SKM-1 treated with dmso at 0.1 percent for 144 hours (cell line): ENCODE results near the gene SDS.

Source experiments
- DNase-seq: peaks from one replicate; lab custom pipeline; 2025; ENCODE audit not compliant: unreplicated experiment; lab: John Stamatoyannopoulos, UW

SDS gene, protein sequence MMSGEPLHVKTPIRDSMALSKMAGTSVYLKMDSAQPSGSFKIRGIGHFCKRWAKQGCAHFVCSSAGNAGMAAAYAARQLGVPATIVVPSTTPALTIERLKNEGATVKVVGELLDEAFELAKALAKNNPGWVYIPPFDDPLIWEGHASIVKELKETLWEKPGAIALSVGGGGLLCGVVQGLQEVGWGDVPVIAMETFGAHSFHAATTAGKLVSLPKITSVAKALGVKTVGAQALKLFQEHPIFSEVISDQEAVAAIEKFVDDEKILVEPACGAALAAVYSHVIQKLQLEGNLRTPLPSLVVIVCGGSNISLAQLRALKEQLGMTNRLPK

DNA sequence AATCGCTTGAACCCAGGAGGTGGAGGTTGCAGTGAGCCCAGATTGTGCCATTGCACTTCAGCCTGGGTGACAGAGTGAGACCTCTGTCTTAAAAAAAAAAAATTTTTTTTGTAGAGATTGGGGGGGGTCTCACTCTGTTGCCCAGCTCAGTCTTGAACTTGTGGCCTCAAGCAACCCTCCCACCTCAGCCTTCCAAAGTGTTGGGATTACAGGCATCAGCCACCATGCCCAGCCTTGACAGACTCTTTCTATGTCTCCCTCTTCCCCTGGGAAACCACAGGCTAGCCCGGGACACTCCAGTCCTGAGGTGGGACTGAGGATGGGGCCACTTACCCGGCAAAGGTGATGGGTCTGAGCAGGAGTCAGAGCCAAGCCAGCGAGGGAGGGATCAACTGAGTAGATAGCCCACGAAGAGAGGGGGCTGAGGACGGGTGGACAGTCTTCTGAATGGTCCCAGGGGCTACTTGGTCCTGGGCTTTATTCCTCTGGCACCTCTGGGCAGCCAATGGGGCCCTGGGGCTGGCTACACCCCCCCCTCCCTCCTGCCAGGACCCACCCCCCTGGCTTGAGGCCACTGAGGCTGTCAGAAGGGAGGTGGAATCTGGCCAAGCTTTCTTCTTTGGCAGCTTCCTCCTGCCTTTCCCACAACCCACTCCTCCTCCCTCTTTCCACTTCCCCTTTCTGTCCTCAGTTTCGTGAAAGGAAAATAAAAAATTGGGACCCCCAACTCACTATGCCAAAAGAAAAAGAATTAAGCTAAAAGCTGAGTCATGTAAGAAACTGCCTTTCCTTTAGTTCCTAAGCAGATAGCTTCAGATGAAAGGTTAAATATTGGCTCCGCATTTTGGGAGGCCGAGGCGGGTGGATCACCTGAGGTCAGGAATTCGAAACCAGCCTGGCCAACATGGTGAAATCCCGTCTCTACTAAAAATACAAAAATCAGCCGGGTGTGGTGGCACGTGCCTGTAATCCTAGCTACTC lies at the start of gene SDS:
Gene SDS (minus strand): TSS at position 453 of the 981 bp plus-strand sequence. CDS start 4,179 bp downstream, outside the sequence.
- DNase-seq, result peak; percentile 36

DNA sequence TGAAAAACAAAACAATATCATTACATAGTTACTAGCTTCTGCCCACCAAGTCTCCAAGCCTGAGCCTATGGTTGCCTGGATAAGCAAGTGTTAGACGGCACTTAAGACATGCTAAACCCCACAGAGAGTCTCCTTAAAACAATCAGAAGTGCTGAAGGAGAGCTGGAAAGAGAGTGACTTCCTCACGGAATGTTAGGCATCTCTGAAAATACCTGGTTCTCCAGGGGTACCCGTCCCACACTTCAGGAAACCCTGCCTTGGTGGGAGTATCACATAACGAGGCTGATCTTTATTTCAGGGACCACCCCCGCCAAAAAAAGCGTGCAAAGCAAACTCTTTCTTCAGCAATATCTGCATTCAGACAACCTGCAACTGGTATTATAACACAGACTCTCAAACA lies 49.6 kb upstream of the SDS start:
- DNase-seq, result no peak

DNA sequence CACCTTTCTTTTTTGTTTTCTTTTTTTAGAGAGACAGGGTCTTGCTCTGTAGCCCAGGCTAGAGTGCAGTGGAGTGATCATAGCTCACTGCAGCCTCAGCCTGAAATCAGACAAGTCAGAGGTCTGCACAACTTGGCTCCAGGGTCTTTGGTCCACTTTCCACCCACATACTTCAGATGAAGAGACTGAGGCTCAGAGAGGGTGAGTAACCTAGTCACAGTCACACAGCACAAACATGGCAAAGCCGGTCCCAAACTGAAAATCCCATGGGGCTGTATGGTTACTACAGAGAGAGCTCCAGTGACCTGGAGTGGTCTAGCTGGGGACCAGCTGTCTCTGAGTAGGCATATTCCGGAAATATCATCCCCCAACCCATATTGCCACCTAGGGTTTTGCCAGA lies 48.8 kb upstream of the SDS start:
- DNase-seq, result no peak

DNA sequence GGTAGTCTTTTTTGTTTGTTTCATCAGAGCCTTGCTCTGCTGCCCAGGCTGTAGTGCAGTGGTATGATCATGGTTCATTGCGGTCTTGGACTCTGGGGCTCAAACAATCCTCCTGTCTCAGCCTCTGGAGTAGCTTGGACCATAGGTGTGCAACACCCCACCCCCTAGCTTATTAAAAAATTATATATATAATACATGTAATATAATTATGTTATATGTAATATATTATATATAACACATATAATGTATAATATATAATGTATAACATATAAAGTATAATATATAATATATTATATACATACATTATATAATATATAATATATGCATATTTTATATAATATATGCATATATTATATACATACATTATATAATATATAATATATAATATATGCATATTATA lies 46.2 kb upstream of the SDS start:
- DNase-seq, result no peak

DNA sequence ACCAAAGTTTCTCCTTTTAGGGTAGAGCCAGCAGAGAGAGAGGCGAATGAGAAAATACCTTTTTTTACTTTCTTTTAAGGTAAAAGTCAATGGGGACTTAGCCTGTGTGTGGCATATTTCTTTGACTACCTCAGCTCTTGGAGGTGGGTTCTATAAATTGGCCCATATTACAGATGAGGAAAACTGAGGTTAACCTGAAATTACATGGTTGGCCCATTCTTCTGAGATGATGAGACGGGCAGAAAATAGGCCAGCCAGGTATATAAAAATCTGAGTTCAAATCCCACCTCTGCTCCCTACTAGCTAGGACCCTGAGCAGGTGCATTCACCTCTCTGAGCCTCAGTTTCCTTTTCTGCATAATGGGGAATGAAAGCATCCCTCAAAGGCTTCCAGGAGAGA lies 45.6 kb upstream of the SDS start:
- DNase-seq, result no peak

DNA sequence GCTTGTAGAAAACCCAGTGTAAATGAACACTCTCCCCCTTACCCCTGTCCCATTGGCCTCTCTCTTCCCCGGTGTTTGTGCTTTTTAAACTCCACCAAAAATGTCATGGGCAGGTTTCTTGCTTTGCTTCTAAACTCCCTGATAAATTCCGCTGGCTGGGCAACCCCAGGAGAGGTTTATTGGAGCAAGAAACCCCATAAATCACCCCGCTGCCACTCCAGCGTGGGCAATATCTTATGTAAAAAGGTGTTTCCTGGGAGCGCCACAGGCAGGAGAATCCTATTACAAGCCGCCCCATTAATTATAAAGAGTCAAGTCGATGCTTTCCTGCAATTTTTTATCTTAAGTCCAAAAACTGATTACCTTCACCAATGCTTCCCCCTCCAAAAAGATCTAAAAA lies 45.2 kb upstream of the SDS start:
- no peak for DNase-seq

DNA sequence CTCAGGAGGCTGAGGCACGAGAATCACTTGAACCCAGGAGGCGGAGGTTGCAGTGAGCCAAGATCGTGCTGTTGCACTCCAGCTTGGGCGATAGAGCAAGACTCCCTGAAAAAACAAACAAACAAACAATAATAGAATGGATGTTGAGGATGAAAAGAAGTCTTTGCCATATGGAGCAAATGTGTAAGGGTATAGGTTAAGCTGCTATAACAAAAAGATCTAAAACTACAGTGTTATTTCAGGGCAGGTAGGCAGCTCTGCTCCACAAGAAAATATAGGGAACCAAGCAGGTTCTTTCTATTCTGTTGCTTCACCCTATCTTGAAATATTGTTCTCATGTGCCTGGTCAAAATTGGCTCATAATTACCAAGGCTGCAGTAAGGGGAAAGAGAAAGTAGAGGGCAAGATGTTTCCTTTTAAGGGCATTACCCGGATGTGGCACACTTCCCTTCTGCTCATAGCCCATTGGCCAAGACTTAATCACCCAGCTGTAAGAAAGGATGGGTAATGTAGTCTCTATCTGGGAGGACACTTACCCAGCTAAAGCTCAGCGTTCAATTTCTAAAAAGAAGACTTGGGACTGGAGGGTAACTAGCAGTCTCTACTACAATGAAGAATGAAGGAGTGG lies 42.0 kb upstream of the SDS start:
- DNase-seq, result no peak

DNA sequence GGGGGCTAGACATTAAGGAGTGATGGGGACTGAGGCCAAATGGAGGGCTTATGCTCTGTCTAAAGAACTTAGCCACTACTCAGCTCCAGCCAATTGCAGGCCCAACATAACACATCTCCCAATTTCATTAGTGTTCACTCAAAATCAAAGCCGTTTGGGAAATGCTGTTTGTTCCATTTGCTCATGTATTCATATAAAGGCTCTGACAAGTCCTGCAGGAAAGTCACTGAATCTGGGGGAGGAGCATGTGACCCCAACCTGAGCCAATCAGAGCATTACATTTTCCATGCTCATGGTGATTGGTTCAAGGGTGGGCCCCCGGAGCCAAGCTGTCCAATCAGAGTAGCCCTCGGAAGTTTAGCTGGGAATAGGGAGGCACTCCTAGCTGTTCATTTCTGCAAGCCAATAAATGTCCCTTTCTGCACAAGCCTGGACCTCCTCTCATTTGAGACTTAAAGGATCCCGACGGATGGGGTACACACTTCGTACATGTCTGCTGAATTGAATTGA lies 39.4 kb upstream of the SDS start:
- DNase-seq, result no peak

DNA sequence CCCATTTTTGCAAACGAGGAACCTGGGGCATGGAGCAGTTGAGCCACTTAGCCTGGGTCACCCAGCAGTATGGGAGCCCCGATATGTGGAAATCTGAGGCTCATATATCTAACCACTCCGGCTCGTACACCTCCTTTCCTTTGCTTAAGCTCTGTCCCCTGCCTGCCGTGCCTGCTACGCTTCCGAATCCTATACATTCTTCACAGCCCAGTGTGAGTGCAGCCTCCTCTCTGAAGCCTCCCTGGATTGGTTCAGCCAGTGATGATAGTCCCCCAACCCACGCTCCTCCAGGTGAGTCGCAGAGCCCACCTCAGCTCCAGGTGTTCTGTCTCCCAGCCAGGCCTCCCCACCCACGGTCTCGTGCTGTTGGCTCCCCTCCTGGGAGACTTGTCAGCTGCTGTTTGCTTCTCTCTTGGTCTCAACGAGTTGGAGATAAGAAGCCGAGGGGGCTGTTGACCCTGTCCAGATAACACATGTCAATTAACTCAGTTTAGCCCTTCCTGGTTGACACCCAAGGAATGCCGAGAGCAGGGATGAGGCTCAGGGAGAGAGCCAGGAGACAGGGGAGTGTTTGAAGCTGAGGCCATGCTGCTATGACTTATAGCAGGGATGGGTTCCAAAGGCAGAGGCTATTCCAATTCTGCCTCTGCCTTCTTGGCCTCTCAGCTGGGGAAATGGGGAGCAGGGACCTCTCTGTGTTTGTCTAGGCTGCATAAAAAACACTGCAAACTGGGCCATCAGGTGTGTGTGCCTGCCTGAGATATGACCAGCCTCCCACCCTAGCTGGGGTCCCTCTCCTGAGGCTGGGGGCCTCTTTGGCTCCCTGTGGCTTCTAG lies 37.5 kb upstream of the SDS start:
- no peak for DNase-seq

DNA sequence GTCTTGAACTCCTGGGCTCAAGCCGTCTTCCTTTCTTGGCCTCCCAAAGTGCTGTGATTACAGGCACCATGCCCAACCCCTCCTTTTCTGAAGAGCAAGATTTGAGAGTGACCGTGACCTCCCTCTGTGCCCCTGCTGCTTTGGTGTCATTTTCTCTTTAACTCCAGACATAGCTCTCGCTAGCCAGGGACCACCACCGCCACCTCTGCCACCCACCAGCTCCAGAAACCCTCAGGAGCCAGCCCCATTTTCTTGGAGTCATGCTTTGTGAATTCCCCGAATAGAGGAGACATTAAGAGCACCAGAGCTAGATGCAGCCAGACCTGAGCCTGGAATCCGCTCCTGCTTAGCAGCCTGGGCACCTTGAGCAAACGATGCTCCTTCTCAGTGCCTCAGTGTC lies 36.6 kb upstream of the SDS start:
- DNase-seq, result no peak

DNA sequence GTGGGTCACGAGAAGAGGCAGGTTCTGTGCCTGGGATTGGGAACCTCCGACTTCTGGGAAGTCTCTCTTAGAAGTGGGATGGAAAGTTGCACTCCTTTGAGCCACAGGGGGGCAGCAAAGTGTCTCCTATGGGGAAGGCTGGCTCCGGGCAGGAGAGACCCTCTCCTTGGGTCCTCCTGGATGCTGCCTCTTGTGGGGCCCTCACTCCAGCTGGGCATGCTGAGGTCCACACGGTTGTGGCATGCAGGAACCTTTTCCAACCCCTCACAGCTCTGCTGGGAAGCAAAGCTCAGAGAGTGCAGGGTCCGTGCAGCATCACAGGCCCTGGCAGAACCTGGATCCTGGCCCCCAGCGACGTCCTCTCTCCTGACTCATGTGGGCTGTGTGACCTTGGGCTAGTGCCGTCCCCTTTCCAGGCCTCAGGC lies 35.9 kb upstream of the SDS start:
- DNase-seq, result no peak

DNA sequence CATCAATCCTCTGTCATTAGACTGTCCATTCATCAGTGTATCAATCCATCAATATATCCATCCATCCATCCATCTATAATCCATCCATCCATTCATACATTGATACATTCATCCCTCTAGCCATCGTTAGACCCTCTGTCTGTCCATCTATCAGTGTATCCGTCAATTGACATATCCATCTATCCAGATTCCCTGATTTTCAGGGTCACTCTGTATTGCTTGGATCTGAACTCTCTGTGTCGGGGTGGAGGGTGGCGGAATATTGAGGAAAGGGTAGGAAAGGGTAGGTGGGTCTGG lies 35.6 kb upstream of the SDS start:
- DNase-seq, result no peak

DNA sequence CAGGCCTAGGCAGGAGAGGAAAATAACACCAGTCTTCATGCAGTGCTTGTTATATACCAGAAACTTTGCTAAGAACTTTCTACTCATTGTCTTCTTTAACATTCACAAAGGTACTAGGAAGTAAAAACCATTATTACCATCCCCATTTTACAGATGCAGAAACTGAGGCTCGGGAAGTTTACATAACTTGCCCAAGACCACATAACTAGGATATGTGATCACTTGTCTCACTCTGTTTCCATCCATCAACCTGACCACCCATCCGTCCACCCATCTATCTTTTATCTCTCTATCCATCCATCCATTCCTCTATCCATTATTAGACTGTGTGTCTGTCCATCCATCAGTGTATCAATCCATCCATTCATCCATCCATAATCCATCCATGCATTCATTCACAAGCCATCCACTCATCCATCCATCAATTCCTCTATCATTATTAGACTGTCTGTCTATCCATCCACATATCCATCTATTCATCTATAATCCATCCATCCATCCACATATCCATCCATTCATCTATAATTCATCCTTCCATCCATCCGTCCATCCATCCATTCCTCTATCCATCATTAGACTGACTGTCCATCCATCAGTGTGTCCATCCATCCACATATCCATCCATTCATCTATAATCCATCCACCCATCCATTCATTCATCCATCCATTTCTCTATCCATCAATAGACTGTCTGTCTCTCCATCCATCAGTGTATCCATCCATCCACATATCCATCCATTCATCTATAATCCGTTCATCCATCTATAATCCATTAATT lies 35.0 kb upstream of the SDS start:
- DNase-seq, result no peak

DNA sequence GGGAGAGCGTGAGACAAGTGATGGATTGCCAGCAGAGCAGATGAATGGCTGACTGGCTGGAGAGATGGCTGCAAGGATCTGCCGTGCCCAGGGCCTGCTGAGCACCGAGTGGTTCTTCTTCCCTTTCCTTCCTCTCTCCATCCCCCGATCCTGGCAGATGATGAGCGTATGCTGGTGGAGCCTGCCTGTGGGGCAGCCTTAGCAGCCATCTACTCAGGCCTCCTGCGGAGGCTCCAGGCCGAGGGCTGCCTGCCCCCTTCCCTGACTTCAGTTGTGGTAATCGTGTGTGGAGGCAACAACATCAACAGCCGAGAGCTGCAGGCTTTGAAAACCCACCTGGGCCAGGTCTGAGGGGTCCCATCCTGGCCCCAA lies 34.0 kb upstream of the SDS start:
- no peak for DNase-seq

DNA sequence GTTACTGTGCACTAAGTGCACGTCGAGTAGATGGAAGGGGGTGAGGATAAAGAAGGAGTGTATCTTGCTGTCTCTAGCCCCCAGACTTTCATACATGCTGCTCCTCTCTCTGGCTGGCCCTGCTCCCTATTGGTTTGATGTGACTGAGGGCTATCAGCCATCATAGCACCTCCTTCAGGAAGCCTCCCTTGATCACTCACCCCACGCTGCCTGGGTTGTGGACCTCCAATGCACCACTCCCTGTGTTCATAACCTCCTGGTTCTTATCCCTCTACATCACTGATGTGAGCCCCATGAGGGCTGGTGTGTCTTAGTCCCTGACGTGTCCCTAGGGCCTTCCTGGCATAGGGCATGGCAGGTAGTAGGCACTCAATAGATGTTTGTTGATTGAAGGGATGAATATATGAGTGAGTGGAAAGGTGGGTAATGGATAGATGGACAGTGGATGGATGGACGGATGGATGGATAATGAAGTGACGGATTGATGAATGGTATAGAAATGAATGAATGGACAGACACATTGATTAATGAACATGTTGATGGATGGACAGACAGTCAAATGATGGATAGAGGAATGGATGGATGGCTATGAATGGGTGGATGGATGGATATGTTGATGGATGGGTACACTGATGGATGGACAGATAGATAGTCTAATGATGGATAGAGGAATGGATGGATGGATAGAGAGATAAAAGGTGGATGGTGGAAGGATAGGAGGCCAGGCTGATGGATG lies 33.5 kb upstream of the SDS start:
- no peak for DNase-seq

DNA sequence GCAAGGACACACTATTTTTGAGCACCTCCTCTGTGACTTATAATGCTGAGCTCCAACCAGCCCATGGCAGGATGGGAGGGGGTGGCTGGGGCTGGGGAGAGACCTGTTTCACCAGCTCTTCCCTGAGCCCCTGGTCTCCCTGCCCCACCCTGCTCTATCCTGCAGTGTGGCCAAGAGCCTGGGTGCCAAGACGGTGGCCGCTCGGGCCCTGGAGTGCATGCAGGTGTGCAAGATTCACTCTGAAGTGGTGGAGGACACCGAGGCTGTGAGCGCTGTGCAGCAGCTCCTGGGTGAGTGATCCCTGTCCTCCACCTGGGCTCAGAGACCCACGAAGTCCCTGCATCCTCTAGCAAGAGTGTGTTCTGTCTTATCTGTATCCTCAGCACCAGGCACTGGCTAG lies 32.9 kb upstream of the SDS start:
- DNase-seq, result no peak

DNA sequence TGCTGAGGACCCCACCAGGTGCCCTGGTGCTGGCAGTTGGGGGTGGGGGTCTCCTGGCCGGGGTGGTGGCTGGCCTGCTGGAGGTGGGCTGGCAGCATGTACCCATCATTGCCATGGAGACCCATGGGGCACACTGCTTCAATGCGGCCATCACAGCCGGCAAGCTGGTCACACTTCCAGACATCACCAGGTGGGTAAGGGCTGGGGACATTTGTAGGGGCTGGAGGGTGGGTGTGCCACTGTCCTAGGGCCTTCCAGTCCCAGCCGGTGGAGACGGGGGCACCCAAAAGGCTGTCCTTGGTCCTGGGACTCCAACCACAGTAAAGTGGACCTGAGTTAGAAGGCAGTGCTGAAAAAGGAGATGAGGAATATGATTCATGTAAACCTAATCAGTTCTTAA lies 31.7 kb upstream of the SDS start:
- no peak for DNase-seq

DNA sequence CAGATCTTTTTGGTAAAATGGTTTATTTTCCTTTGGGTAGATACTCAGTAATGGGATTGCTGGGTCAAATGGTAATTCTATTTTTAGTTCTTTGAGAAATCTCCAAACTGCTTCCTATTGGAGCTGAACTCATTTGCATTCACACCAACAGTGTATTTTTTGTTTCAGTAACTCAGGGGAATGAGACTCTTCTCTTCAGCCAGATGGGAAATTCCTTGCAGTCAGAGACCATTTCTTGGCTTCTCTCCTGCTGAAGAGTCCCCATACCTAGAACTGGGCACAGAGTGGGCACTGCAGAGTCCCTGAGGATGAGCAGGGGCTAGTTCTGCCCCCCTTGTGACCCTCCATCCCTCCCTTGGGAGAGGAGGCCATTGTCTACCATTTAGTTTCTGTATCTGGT lies 29.3 kb upstream of the SDS start:
- no peak for DNase-seq

DNA sequence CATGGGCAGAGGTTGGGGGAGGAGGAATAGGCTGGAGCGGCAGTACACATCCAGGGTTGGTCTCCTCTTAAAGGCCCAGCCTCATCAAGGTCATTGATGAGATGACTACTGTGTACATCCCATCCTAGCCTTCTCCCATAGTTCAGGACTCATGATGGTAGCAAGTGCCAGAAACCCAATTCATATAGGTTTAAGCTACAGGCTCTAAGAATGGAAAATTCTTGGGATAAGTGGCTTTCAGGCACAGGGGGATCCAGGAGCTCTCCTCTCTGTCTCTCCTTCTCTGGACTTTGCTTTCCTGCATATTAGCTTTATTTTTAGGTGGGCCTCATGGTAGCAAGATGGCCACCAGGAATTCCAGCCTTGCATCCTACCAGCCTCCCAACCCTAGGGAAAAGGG lies 24.8 kb upstream of the SDS start:
- no peak for DNase-seq

DNA sequence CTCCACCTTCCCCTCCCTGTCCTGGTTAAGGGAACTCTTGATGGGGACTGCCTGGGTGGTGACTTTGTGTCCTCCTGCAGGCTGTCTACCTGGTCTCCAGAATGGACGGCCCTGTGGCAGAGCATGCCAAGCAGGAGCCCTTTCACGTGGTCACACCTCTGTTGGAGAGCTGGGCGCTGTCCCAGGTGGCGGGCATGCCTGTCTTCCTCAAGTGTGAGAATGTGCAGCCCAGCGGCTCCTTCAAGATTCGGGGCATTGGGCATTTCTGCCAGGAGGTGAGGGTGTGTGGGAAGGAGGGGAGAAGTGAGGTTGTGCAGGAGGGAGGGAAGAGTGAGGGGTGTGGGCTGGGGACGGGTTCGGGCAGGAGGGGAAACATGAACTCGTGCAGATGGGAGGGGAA lies 24.2 kb upstream of the SDS start:
- DNase-seq, result no peak
